Measurements from ENCODE around the gene HOXB5.

GRCh38 chr17:48625495-48626244, 32.1 kb upstream of the HOXB5 start:
- TF ChIP-seq CTCF (IDR thresholded peaks at IDR 0.05) (no peak), EZH2 (IDR thresholded peaks at IDR 0.05) (peak; percentile 95)
